GM20000 (cell line): ENCODE results near the gene KIF18A.
"Not testable (repeated sequence)": the region's sequence is repeated elsewhere in the genome, so short reads cannot be mapped to it uniquely, and the experiment has no call there.

Experiments
- DNase-seq: peaks from one replicate; pipeline ENCODE4 v3.0.0; 2012; ENCODE audit warnings: low spot score
- TF ChIP-seq, protein P1 (sequence below): IDR thresholded peaks from 2 replicates; pipeline ENCODE4 v1.5.1; 2012; ENCODE audit warnings: mild to moderate bottlenecking, control low read depth; ENCODE audit errors: extremely low read depth, missing control alignments

The KIF18A gene

DNA sequence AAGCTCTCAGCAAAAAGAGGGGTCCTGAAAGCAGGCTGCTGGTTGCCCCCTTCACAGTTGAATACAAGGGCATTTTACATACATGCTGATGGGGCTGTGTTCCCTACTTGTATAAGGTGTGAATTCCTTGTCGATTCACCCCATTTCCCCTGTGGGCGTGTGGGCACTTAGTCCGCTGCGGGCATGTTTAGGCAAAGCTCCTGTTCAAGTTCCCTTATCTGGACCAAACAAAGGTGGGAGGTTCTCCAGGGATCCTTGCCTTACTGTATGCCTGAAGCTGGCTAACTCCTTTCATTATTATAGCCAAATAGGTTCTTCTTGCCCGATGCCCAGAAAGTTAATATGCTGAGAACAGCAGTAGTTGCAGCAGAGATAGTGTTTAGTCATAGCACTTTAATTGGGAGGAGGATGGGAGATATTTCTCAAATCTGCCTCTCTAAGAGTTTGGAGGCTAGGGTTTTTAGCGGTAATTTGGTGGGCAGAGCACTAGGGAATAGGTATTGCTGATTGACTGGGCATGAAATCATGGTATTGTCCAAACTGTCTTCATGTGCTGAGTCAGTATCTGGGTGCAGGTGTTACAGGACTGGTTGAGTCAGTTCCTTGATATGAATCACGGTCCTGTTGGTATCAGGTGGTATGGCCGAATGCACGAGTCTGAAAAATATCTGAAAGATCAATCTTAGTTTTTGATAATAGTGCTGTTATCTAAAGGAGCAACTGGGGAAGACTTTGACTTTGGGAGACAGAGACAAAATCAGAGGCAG, 32.9 kb upstream of the KIF18A start:
- TF ChIP-seq, protein P1, sequence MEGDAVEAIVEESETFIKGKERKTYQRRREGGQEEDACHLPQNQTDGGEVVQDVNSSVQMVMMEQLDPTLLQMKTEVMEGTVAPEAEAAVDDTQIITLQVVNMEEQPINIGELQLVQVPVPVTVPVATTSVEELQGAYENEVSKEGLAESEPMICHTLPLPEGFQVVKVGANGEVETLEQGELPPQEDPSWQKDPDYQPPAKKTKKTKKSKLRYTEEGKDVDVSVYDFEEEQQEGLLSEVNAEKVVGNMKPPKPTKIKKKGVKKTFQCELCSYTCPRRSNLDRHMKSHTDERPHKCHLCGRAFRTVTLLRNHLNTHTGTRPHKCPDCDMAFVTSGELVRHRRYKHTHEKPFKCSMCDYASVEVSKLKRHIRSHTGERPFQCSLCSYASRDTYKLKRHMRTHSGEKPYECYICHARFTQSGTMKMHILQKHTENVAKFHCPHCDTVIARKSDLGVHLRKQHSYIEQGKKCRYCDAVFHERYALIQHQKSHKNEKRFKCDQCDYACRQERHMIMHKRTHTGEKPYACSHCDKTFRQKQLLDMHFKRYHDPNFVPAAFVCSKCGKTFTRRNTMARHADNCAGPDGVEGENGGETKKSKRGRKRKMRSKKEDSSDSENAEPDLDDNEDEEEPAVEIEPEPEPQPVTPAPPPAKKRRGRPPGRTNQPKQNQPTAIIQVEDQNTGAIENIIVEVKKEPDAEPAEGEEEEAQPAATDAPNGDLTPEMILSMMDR: no peak
- no peak for DNase-seq

DNA sequence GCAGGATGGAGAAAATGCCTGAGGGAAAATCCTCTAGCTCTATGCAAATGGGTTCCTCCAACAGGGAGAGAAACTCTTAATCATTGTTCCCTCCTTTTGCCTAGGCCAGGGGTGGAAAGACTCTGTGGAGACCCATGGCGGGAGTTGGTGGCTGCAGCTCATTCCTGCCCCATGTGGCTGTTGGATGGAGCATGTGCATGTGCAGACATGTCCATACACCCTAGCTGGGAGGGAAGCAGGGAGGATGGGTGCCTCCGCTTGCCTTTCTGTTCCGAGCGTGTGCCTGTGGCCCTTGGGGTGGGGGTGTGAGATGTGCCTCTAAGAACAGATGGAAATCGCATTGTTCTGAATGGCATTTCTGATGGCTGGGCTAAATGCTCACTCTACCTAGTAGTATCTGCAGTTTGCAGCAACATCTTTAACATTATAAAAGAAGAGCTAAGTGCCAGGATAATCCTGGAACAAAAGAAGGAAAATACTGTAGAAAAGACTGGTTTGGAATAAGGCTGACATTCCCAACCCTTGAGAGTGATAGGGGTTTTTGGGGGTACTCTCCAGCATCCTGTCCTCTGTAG, 32.0 kb upstream of the KIF18A start:
- DNase-seq: no peak
- TF ChIP-seq, protein P1: no peak

DNA sequence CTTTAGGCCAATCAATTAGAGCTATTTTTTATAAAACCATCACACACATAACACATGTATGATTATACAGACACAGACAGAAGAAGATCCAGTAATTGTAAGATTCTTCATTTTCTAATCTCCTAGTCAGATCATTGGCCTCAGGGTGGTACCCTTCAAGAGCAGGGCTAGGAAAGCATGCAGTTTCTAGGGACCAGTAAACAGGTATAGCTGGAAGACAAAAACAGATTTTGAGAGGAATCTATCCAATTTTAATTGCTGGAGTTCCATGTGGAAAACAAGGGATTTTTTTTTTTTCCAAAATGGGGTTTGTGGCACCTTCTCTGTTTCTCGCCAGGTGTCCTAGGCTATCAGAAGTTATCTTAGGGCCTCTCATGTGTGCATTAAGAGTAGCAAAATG, 29.9 kb upstream of the KIF18A start:
- DNase-seq: no peak
- TF ChIP-seq, protein P1: no peak

DNA sequence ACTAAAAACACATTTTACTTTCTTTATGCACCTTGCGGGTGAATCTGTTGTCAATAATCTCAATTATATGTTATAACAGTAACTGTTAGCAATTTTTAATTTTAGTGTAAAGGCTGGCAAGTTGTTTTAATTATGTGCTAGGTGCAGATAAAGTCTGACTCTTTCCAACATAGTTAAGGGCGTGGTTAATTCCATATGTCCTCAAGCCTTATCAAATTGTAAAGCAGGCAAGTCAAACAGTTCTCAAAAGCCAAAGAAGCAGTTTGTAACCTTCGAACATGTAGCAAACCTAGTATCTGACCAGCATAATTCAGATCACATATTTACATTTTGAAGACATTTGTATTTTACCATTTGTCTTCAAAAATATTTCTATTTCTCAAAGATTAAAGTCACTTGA, 29.4 kb upstream of the KIF18A start:
- TF ChIP-seq, protein P1: no peak
- DNase-seq: no peak

DNA sequence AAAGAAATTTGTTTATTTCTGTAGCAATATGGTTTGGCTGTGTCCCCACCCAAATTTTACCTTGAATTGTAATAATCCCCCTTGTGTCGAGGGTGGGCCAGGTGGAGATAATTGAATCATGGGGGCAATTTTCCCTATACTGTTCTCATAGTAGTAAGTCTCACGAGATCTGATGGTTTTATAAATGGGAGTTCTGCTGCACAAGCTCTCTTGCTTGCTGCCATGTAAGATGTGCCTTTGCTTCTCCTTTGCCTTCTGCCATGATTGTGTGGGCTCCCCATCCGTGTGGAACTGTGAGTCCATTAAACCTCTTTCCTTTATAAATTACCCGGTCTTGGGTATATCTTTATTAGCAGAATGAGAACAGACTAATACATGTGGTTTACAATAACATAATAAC, 28.2 kb upstream of the KIF18A start:
- DNase-seq: not testable (repeated sequence)

DNA sequence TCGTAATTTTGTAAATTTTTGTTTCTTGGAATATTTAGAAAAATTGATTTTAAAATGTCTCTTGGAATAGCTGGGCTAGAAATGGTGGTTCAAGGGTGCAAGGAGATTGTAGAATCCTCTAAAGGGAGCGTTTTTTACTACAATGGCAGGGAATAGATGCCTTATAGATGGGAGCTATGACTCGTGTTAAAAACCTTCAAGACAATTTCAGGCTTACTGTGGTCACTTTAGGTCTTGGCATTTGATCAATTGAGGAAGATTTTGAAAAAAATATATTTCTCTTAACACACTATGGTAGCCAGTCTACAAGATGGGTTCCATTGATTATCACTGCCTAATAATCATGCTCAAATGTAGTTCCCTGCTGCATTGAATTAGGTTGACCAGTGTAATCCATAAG, 25.2 kb upstream of the KIF18A start:
- no peak for DNase-seq
- TF ChIP-seq, protein P1: no peak

DNA sequence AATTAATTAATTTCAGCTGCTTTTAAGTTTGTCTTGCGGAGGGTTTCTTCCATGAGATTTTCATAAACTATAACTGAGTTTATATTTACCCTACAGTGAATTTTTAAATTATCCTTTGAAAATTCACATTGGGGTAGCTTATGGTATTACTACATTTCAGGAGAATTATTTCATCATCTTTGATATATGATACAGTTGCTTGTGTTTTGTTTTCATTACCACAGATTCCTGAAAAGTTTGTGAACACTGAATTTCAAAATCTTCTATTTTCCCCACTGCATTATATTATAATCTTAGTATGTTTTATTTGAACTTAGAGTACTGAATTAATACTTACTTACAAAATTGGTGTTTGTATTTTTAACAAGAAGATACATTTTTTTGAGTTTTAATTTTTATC, 24.6 kb upstream of the KIF18A start:
- no peak for DNase-seq
- TF ChIP-seq, protein P1: no peak

DNA sequence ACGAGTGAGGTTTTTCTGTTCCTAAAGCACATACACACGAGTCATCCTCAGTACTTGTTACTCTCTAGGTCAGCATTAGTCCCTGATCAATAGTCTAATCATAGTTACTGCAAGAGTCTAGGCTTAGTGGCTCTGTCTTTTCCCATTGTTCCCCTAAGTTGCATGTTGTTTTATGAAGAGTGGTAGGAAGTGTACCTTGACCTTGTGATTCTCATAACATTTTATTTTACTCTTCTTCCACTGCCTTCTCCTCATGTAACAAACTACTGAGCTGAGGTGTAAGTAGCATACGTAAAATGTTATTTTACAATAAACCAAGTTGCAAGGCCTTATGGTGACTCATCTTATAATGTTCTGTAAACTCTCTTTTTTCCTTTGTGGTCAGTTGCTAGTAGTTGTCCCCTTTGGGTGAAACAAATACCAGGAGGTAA, 15.2 kb upstream of the KIF18A start:
- no peak for DNase-seq
- TF ChIP-seq, protein P1: no peak
